Left ventricle myocardium inferior (tissue), 1 donor: ENCODE results near the gene PIAS4. TPM values are rescaled to one million over a fixed set of nuclear protein-coding genes. Genes with fewer than 3 reads are reported as not detected.
A peak's percentile ranks its signal among the peaks of the same experiment; 100 is the strongest.

Experiments used
- DNase-seq: peaks from one replicate; pipeline ENCODE4 v3.0.0-alpha.2; 2020
- H3K27ac ChIP-seq: fragments of 200-600 bp; replicated peaks from 2 replicates; pipeline ENCODE4 v1.8.0; 2021
- H3K27me3 ChIP-seq: fragments of 200-600 bp; 2 replicates; pipeline ENCODE4 v1.8.0; 2021; ENCODE audit warnings: low read depth
- H3K36me3 ChIP-seq: fragments of 200-600 bp; 2 replicates; pipeline ENCODE4 v1.8.0; 2021
- H3K4me1 ChIP-seq: fragments of 200-600 bp; 2 replicates; pipeline ENCODE4 v1.8.0; 2021
- H3K4me3 ChIP-seq: fragments of 200-600 bp; 2 replicates; pipeline ENCODE4 v1.8.0; 2021; ENCODE audit warnings: mild to moderate bottlenecking, moderate library complexity
- H3K9me3 ChIP-seq: fragments of 200-600 bp; replicated peaks from 2 replicates; pipeline ENCODE4 v1.8.0; 2021
- CTCF ChIP-seq: fragments of 200-600 bp; IDR thresholded peaks from 2 replicates; pipeline ENCODE4 v1.8.0; 2021; ENCODE audit warnings: antibody characterized with exemption, mild to moderate bottlenecking, borderline replicate concordance
- intact Hi-C: fragments of 100-400 bp; cut with micrococcal nuclease; formaldehyde crosslinking; loops from one replicate; pipeline ENCODE4 v1.11.0; 2022
- total RNA-seq: library from RNA; stranded (reverse); fragmentation: NEBNext Ultra II Directional; extraction: Animal tissue kit (Norgen Biotek cat#: 25700); gene quantifications from one replicate; pipeline ENCODE4 v1.2.1, GENCODE V29; 2021
- donor health status: DM: no; HTN: yes; CAD: no; lungs with severe emphysema.

Gene PIAS4
- total RNA-seq, 1 donor from 2014 or later, result 15.4 TPM

DNA sequence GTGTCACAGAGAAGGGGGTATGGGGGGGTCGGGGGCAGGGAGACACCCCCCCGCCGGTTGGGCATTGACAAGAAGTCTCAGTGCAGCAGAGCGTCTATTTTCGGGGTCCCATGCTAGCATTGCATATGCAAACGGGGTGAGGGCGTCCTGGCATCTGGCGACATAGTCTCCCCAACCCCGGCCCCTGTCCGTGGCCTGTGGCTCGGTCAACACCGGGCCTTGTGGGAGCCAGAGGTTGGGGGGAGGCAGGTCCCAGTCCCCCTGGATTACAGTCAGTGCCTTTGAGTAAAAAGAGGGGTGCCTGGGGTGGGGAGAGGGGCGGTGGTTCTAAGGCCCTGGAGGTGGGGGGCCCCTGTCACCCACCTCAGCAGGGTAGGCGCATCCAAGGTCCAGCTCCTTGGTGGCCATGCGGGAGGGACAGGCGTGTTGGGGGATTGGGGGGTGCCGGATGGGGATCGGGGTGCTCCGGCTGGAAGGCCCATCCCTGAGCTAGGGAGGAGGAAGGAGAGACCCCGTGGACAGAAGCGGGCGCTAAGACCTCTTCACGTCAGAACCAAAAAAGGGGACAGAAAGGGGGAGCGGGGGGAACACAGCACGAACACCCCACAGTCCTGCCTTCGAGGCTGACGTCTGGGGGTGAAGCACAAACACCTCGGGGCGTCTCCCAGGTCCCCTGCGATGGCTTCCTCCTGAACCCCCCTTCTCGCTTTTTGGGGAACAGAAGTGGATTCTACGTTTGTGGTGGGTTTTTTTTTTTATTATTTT lies 38.2 kb downstream of the PIAS4 start:
- peaks cover 47% of the 10 kb centered on the region for H3K36me3 ChIP-seq
- TF ChIP-seq CTCF, result no peak
- intact Hi-C loops, result no loop called here
- no peak overlapping the region for H3K27ac ChIP-seq
- no peak overlapping the region for H3K4me3 ChIP-seq
- peaks cover 58% of the 10 kb centered on the region for H3K4me1 ChIP-seq
- DNase-seq, result no peak
- no peaks in the 10 kb centered on the region for H3K27me3 ChIP-seq
- H3K9me3 ChIP-seq, result no peaks in the 10 kb centered on the region

- peaks cover 47% of the 10 kb centered on the region for H3K36me3 ChIP-seq
- peaks cover 61% of the 10 kb centered on the region for H3K4me1 ChIP-seq
- no peaks in the 10 kb centered on the region for H3K27me3 ChIP-seq
- TF ChIP-seq CTCF, result no peak
- H3K27ac ChIP-seq, result no peak overlapping the region
- no peak overlapping the region for H3K4me3 ChIP-seq
- no peaks in the 10 kb centered on the region for H3K9me3 ChIP-seq
- no peak for DNase-seq
- intact Hi-C loops, result no loop called here
These were observed 38.8 kb downstream of the PIAS4 start for GRCh38 chr19:4046362-4046691.

GRCh38 chr19:4046946-4047683 lies 39.6 kb downstream of the PIAS4 start:
- Histone ChIP-seq H3K9me3 (no peaks in the 10 kb centered on the region), H3K4me3 (no peak overlapping the region), H3K27me3 (no peaks in the 10 kb centered on the region), H3K4me1 (peaks cover 66% of the 10 kb centered on the region), H3K36me3 (peaks cover 47% of the 10 kb centered on the region), H3K27ac (no peak overlapping the region)
- intact Hi-C loops, result no loop called here
- TF ChIP-seq CTCF, result no peak
- no peak for DNase-seq

DNA sequence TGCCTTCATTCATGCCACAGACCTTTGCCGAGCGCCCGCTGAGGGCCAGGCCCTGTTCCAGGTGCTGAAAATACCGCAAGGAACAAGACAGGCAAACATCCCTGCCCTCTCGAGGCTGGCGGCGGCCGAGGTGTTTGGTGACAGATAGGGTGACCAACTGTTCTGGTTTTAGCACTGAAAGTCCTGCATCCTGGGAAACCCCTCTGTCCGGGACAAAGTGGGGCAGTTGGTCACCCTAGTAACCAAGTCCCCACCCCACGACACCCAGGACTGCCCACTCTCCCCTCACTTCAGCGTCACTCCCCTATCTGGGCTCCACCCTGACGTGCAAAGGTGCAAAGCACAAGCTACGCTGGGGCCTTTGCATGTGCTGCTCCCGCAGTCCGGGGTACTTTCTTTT lies 41.9 kb downstream of the PIAS4 start:
- Histone ChIP-seq H3K36me3 (peaks cover 70% of the 10 kb centered on the region), H3K27me3 (no peaks in the 10 kb centered on the region), H3K9me3 (no peaks in the 10 kb centered on the region), H3K4me1 (peaks cover 65% of the 10 kb centered on the region), H3K4me3 (no peak overlapping the region), H3K27ac (peak overlapping the region; percentile 55)
- intact Hi-C loops, result no loop called here
- no peak for TF ChIP-seq CTCF
- peak; percentile 68 for DNase-seq

- peak overlapping the region; percentile 68 for H3K27ac ChIP-seq
- no peak for DNase-seq
- no peak for TF ChIP-seq CTCF
- H3K4me1 ChIP-seq, result peaks cover 59% of the 10 kb centered on the region
- intact Hi-C loops, result no loop called here
- H3K4me3 ChIP-seq, result no peak overlapping the region
- H3K9me3 ChIP-seq, result no peaks in the 10 kb centered on the region
- peaks cover 64% of the 10 kb centered on the region for H3K36me3 ChIP-seq
- H3K27me3 ChIP-seq, result no peaks in the 10 kb centered on the region
These were observed 43.9 kb downstream of the PIAS4 start for GRCh38 chr19:4051175-4052101.
